Mucosa of gallbladder (tissue), 1 donor: Measurements from ENCODE around the gene CTNNA3. TPM values are rescaled to one million over a fixed set of nuclear protein-coding genes. Genes with fewer than 3 reads are reported as not detected.

Source experiments
- DNase-seq: peaks from one replicate; pipeline ENCODE4 v3.0.0-alpha.2; 2020; ENCODE audit warnings: low spot score
- total RNA-seq: library from RNA; stranded (reverse); gene quantifications from one replicate; pipeline ENCODE4 v1.2.1, GENCODE V29; 2021
- donor health status: DM: no; HTN: no; CAD: no.

The CTNNA3 gene
- total RNA-seq, 1 donor from 2014 or later: 3.7 TPM

DNA sequence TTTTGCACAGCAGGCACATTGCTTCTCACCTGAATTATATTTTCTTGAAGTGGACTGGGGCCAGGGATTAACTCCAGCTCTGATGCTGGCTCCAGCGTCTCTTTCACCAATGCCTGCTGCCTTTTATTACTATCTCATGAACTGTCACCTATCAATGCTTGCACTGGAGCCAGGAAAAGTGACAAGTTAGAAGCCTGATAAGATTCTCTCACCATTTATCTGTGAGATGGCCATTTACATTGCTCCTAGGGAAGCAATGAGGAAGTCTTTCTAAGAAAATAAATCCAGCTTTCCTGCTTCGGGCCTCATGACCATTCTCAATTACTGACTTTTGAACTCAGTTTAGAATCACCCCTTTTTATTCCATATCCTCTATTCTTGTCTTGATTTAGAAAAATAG, 818.6 kb downstream of the CTNNA3 start:
- no peak for DNase-seq

DNA sequence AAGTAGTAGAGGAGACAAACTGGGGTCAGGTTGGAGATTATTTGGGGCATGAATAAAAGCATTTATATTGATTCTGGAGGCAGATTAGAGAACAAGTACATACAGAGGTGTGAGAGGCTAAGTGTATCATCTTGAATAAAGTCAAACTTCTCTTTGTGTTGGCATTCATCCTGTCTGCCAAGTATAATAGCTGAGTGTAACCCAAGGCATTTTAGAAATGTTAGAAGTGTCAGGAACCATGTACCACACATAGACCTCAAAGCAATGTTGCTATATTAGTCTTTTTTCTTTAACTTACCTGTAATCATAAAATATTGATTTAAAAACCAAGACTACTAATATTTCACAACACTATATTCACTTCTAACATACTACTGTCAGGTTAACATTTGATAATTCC, 826.4 kb downstream of the CTNNA3 start:
- no peak for DNase-seq

DNA sequence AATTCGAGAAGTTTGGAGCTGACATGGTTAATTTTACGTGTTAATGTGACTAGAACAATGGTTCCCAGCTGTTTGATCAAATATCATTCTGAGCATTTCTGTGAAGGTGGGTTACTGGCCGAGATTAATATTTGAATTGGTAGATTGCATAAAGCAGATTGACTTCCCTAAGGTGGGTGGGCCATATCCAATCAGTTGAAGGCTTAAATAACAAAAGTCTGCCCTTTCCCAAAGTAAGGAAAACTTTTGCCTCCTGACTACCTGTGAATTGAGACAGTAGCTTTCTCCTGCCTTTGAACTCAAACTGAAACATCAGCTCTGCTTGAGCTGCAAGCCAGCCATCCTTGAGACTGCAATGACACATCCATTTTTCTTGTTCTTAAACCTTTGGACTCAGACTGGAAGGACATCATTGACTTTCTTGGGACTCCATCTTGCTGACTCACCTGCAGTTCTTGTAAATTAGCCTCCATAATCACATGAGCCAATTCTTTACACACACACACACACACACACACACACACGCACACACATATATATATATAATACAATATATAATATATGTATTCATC, 833.2 kb downstream of the CTNNA3 start:
- no peak for DNase-seq

DNA sequence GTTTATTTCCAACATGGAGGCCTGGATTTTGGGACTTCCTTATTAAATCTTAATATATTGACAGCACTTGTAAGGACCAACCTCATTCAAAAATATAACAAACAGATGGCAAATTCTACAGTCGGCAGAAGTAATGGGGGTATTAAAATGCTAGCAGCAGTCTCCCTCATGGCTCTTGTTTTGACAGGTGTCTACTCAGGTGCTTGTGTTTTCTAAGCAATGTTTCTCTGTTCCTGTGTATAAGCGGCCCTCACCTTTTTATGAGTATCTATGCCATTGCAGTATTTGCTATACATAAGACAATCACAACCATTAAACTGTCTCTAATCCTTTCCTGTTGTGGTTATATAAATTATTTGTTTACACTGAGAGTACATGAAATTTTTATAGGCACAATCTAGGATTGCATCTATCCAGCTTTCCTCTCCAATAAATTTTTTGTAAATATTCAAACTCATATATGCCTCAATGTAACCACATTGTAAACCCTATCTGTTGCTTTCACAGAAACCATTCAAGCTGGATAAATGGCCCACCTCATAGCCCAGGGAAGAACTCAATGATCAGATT, 835.5 kb downstream of the CTNNA3 start:
- DNase-seq: no peak

DNA sequence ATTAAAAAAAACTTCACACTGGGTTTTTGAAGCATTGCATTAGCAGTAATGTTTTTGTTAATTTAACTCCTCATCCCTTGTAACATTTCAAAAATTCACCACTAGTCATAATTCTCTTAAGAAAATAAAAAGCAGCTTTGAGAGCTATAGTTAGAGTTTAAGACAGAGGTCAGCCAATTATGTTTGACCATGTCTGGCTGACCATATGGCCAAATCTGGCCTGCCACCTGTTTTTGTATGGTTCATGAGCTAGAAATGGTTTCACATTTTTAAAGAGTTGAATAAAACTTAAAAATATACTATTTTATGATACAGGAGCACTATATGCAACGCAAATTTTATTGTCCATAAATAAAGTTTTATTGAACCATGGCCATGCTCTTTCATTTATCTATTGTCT, 843.2 kb downstream of the CTNNA3 start:
- no peak for DNase-seq

DNA sequence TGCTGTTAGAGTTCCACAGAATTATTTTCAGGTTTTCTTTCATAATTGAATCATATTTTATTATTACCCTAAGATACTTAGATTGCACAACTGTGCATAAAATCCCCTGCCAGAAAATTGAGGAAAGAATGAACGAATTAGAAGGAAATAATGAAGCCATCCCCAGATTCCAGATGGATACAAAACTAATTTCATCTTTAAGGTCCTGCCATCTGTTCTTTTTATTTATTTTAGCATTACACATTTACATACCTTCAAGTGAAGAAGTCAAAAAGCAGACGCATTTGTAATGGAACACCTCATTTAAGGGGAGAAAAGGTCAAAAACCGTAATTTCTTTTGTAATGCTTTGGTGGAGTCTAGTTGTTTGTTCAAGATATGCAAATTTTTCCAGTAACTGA, 847.1 kb downstream of the CTNNA3 start:
- no peak for DNase-seq

DNA sequence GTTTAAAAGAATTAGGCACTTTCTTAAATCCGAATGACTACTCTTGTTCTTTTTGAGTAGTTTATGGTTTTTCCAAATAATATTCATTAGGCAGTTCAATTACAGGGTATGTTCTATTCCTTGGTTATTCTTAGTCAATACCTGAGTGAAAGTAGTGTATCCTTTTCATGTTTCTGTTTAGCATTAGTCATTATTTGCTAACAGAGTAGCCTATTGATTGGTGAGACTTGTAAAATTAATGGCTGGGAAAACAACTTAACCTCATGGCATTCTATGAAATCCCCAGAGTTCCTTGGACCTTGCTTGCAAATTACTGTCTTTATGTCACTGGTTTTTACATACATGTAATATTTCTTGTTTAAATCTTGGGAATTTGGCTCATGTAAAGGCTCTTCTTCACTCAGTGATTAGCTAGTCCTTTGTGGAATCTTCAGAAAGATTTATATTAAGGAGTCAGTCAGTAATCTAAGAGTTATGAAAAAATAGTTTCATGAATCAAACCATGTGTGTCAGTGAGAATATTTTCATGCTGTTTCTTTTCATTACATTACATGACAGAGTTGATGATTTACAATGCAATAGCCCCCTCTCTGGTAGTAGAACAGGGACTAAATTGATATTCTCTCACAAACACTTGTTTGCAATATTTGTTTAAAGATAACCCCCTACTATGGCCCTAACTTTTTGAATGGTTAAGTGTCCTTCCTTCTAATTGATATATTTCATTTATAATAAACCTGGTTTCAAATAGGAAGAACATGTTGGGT, 851.6 kb downstream of the CTNNA3 start:
- no peak for DNase-seq

DNA sequence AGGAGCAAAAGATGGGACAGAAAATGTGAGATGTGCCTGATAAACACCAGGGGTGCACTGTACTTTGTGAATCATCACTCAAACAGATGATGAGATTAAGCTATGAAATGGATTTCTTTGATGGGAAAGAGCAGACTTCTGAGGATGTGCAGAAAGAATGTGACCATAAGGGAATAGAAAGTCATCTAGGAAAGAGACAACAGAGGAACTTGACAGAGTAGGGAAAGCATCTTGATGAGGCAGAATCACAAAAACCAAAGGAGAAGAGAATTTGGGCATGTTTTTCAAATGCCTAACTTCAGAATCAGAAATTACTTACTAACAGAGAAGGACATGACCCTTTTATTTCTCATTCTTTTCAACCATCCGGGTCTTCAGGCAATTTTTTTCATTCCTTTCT, 852.6 kb downstream of the CTNNA3 start:
- DNase-seq: no peak

DNA sequence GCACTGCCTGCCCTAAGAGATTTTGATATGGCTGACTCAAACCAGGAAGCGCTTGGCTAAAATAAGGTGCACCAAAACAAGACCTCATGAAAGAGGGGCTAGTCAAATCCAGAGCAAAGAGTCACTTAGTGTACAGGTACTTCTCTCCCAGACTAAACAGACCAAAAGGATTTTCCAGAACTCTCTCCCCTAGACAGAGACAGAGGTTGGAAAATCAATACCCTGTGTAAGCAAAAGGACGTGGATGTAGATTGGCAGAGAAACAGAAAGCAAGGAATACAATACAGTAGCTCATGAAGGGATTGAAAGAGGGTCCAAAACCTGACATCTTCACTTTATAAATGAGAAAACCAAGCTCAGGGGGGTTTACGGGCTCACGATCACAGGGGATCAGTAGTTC, 853.1 kb downstream of the CTNNA3 start:
- DNase-seq: no peak

DNA sequence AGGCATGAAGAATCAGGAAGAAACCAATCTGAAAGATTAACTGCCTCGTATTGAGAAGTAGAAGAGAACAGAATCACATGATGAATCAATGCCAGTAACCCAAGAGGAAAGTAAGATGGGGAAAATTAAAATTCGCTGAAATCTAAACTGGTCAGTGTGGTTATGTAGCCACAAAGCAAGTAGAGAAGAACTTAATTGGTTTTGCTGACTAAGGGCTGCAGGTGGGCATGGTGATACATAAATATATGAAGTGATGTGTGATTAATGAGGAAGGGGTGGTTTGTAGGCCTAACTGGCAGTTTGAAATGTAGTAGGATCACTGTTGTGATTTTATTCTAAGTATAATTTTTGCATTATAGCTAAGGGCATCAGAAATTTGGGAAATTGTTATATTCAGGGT, 853.6 kb downstream of the CTNNA3 start:
- no peak for DNase-seq

DNA sequence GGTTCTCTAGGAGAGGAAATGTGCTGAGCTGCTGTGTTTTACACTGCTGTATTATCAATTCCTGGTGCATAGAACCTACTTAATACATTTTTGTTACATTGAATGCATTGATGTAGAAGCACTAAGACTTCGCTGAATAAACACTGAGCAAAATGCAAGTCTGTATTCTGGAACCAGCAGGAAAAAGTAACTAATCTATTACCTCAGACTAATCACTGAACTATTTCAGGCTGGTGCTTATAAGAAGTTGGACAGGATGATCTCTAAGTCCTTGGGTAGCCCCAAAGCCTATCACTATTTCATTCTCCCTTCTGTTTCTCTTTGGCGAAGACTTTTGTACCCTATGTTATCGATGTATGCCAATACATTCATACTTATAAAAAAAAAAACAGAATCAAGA, 857.3 kb downstream of the CTNNA3 start:
- no peak for DNase-seq

DNA sequence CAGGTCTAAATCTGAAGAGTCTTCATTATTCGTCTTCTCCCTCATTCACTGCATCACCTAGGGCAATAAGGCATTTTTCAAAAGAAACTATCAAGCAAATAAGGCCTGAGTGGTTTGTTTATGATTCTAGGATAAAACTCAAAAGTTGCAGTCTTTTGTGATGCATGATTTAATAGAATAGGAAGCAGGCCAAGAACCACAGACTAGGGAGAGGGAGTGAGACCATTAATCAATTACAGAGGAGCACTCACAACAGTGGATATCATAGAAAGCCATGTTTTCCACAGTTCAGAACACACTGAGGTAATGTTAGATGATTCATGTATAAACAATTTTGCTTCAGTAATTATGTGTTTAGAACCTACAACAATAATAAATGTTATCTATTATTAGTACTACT, 858.0 kb downstream of the CTNNA3 start:
- no peak for DNase-seq

DNA sequence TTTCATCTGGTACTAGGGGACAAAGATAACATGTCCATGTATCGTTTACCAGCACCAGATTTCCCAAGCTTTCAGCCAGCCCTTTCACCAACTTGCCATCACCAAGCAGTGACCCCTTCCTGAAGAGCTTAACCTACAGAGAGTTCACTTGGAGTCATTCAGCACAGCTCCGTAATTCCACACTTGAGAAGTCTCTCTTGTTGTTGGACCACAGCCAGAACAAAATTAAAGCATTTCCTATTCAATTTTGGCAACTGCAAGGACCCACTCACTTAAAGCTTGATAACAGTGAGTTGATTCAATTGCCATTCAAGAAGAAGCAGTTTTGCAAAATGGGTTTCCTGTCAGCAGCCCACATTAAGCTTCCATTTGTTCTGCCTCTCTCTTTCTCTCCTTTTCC, 858.7 kb downstream of the CTNNA3 start:
- no peak for DNase-seq

DNA sequence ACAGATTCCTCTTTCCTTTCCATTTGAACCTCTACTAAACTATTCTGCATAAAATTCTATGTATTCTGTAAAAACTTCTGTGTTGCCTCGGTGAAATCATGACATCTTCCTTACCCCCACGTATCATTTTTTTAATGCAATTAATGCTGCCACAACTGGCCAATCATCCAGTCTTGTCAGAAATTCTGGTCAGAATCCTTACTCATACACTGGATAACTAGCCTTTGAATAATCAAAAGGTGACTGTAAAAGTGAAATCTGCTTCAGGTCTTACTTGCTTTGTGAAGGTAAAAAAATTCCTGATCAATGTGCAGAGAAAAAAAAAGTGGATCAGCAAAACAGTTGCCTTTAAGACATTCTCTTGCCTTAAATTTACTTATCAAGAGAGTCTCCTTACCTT, 859.2 kb downstream of the CTNNA3 start:
- DNase-seq: no peak

DNA sequence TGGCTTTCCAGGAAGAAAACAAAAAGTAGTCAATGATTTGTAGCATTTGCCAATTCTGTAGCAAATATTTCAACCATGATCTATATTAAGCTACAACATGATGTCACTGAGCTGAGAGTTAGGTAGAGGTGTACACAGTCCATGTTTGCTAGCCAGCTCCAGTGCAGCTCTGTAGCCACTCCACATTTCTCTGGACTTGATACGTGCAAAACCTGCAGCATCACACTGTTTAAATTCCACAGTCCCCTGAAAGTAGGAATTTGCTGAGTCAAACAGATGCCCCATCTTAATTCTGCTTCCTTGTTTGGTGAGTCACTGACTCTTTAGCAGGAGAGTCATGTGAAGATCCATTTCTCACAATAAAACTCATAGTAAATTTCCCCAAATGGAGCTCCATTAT, 859.9 kb downstream of the CTNNA3 start:
- DNase-seq: peak; percentile 61

DNA sequence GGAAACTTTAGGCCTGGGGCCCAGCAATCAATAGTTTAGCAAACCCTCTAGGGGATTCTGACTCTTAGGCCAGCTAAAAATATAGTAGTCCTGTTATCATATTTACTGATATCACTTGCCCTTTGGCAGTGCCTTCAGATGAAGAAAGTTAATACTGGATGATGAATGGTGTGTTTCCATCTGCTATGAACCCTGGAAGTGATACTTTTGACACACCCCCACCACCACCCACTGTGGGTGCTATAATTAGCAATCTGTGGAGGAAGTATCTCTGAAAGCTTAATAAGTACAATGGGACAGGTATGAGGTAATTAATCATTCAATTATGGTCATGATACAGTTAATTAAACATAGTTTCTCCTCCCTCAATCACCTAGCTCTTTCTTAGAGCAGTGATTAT, 860.6 kb downstream of the CTNNA3 start:
- DNase-seq: peak; percentile 67

DNA sequence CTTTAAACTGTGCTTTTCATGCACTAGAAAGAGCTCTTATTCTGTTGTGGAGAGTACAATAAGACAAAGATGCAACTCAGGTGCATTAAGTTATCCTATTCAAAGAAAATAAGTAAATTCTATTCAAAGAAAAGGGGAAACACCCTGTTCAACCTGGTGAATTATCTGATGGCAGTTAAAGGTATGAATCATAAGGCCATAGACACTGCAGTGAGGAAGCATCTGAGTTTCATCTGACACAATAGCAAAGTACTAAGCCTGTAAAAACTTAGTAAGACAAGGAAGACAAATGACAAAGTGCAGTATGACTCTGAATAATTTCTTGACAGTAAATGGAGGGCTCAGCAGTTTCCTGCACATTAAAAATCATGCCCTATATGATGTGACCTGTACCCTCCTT, 861.2 kb downstream of the CTNNA3 start:
- DNase-seq: no peak

DNA sequence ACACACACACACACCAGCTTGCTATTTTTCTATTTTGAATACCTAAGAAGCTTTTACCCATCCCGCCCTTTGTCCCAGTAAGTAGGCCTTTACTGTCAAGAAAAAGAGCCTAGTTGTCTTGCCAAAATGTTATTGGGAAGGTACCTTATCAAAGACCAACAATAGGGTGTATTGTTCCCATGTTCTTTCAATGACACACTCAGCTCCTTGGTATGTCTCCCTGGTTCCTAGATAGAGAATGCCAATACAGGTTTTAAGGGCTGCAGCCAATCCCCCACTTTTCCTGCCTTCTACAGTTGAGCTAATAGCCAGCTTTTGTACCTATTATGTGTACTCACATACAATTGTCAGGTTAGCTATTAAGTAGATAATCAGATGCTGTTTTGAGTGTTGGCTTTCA, 862.1 kb downstream of the CTNNA3 start:
- DNase-seq: peak; percentile 16

DNA sequence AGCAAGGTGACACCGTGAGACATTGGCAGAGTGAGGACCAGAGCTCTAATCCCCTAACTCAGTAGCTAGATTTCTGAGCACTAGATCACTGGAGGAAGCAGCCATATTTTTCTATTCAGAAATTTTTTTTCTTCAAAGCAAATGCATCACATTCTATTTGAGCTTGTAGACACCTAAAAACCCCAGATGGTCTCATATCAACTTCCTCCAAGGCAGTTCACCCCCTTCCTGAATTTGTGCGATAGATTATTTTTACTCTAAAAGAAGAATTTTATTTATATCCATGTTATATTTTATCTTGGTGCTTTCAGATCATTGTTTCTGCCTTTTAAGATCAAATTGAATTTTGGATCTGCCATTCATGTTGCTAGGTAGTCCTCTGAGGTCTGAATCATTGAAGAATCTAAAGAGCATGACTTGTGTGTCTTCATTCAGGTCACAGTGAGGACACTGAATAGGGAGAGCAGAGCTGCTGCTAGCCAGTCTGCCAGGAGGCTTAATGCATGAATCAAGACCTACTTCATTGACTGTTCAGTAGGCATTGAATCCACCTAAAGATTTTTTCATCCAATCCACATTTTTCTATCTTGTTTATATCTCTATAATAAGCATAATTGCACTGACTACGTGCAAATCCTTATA, 863.1 kb downstream of the CTNNA3 start:
- DNase-seq: no peak

DNA sequence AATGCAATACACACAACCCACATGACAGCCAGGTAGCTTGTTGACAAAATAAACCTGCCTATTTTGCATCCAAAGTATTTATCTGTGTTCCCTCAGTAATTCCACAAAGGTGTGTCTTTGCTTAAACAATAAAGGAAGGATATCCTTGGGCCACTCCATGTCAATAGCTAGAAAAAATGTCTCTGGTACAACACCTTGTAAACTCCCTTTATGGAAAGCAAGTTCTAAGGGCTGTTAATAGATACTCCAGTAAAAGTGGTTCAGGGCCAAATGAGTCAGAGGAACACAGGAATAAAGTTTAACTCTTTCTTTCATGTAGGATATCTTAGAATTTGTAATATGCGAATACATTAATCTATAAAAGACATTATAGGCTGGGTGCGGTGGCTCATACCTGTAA, 867.0 kb downstream of the CTNNA3 start:
- peak; percentile 14 for DNase-seq

DNA sequence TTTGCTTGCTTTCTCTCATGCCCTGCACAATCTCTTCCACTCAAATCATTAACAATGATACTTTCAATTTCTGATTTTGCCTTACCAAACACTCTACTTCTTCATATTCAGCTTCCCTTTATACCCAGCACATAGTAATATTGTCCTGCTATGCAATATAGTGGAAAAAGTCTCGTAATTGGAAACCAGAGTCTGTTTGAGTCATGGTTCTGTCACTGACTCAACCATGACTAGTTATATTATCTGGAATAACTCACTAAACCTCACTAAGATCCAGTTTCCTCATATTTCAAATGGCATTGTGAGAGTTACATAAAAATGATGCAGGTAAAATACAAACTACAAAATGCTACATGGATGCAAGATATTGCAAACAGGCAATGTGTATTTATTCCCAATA, 868.6 kb downstream of the CTNNA3 start:
- DNase-seq: no peak

DNA sequence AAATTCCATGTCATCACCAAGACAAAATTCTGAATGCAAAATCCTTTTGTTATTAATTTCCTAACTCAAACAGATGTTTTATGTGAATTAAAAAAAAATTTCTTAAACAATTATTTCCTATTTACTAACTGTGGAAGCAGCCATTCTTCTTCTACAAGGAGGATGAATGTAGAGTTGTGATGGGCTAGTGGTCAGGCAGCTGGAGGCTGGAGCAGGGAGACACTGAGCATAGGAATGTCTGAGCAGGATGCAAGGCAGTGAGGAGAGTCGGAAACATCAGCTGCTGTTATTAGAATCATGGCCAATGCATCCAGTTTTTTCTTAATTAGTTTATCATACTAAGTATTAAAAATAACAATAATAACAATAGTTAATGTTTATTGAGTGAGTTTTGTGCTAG, 872.7 kb downstream of the CTNNA3 start:
- DNase-seq: no peak

DNA sequence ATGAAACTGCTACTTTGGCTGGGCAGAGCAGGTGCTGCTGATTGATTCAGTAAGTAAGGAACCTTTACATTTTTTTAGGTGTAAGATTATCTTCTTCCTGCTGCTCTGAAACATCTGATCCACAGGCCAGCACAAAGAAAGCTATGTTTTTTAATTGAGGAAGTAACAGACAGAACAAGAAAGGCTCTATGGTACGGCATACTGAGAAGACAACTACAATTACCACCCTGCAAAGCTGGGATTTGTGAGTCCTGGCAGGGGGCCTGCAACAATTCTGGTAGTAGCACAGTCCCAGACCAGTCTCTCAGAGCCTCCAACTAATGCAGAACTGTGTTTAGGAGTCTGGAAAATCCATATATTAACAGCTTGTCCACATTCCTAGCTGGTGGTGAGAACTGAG, 873.2 kb downstream of the CTNNA3 start:
- no peak for DNase-seq
